ENCODE data around the gene HERPUD1.
"Not testable (repeated sequence)": the region's sequence is repeated elsewhere in the genome, so short reads cannot be mapped to it uniquely, and the experiment has no call there.

HERPUD1 gene

DNA sequence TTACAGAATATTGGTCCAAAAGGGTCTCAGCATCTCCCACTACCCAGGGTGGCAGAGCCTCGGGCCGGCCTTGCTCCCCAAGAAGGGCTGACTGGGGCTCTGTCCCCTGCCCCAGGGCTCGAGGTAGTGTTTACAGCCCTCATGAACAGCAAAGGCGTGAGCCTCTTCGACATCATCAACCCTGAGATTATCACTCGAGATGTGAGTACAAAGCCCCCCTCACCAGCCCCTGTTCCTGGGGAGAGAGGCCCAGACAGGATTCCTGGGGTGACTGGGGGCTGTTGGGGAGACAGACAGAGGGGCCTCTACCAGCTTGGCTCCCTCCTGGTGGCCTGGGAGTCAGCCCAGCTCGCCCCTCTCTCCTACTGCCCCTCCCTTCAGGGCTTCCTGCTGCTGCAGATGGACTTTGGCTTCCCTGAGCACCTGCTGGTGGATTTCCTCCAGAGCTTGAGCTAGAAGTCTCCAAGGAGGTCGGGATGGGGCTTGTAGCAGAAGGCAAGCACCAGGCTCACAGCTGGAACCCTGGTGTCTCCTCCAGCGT lies 51.3 kb downstream of the HERPUD1 start:
- no peak for DNase-seq

DNA sequence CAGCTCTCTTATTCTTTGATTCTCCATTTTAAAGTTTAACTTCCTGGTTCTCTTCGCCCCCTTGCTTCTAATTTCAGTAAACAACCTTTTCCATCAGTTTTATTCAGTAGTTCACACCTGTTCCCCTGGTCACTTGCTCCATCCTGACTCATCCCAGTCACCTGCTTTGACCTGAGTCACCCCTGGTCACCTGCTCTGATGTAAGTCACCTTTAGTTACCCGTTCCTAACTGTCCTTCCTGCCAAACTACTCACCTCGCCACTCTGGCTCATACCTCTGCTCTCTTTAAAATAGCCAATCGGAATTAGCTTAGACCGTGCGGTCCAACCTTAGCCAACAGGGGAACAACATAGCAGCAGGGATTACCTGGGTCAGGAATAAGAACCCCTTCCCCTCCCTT lies 52.7 kb downstream of the HERPUD1 start:
- DNase-seq: no peak

GRCh38 chr16:56985288-56985961 lies 53.5 kb downstream of the HERPUD1 start:
- peak; percentile 93 for DNase-seq

DNA sequence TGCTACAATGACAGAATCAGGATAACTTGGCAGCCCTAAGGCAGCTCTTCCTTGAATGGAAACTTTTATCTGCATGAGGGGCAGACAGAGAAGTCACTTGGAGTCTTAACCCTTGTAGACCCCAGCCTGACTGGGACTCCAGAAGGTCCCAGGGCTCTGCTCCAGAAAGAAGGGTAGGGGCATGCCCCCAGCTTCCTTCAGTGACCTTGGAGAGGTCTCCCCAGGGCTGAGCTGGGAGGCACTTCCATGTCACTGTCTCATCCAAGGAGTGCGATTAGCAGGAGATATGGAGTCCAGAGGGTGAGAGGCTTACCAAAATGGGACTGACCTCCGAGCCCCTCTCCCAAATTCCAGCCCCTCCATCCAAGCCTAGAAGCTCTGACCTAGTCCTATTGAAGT lies 54.0 kb downstream of the HERPUD1 start:
- DNase-seq: no peak

DNA sequence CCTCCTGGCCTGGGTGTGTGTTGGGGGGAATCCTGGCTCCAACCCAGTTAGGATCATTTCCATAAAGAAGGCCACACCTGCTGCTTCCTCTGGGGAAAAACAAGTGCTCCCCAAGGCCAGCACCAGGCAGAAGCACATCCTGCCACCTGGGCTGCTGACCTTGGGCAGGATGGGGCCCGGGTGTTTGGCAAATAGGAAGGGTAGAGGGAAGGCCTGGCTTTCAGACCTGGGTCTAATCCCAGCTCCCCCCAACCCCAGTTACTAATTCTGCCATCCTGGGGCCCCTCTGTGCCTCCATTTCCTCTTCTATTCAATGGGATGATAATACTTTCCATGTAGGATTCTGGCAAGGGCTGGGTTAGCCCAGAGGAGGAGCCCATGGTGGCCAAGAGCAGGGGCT lies 54.4 kb downstream of the HERPUD1 start:
- DNase-seq: no peak

GRCh38 chr16:56986908-56987307 lies 55.0 kb downstream of the HERPUD1 start:
- not testable (repeated sequence) for DNase-seq

DNA sequence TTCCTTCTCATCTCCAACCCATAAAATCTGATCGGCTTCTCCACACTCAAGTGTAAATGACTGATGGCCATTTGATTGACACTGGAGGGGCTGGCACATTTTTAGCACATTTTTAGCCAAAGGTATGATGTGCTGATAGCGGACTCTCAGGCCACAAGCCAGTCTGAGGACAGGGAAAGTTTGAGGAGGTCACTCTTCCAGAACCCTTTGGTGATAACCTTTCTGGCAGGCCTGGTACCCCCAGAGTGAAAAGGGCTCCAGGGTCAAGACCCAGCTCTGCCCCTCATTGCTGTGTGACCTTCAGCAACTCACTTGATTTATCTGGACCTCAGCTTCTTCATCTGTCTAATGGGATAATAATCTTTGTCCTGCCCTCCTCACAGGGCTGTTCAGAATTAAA lies 55.8 kb downstream of the HERPUD1 start:
- no peak for DNase-seq

- DNase-seq: no peak
These were observed 56.4 kb downstream of the HERPUD1 start for GRCh38 chr16:56988161-56988947.

- peak; percentile 85 for DNase-seq
These were observed 57.3 kb downstream of the HERPUD1 start, which contains the start of gene NLRC5 for GRCh38 chr16:56988948-56989945. TSS of gene NLRC5 (plus strand) at chr16:56989557. CDS start at chr16:57020713, 31,156 bp downstream.

GRCh38 chr16:56989988-56990387 lies 58.0 kb downstream of the HERPUD1 start:
- DNase-seq: no peak

- DNase-seq: no peak
These were observed 58.7 kb downstream of the HERPUD1 start for GRCh38 chr16:56990407-56991286.

DNA sequence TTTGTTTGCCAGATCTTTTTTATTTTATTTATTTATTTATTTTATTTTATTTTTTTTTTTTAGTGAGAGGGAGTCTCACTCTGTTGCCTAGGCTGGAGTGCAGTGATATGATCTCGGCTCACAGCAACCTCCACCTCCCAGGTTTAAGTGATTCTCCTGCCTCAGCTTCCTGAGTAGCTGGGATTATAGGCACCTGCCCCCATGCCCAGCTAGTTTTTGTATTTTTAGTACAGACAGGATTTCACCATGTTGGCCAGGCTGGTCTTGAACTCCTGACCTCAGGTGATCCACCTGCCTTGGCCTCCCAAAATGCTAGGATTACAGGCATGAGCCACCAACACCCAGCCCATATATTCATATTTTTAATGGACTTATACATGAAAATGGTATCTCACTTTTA lies 60.5 kb downstream of the HERPUD1 start:
- not testable (repeated sequence) for DNase-seq

- DNase-seq: no peak
These were observed 61.3 kb downstream of the HERPUD1 start for GRCh38 chr16:56993204-56993603.

DNA sequence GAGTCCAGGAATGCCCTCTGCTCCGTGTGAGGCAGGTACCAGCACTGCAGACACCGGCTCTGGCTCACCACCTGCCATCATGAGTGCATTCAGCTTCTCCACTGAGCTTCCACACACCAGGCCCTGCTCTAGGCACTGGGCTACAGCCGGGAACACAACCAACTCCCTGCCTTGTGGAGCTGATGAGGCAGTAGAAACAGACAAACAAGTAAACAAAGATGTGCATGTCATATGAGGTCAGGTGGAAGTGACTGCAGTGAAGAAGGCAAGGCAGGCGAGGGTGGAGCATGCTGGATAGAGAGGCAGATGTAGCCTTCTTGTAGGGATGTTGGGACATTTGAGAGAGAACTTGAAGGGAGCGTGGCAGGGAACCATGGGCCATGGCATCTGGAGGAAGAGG lies 62.4 kb downstream of the HERPUD1 start:
- no peak for DNase-seq
